B cell (primary cell): Measurements from ENCODE around the gene ITGB7. TPM values are rescaled to one million over a fixed set of nuclear protein-coding genes. Genes with fewer than 3 reads are reported as not detected.

Experiments
- ATAC-seq: fragments of 200-7000 bp; cut with Tn5 transposase; one replicate; pipeline ENCODE4 v1.10.0; 2021; ENCODE audit warnings: low read depth, mild to moderate bottlenecking, moderate number of reproducible peaks, moderate library complexity
- CTCF ChIA-PET: fragments of 350-600 bp; sonication (Branson Sonifier 250); formaldehyde crosslinking; loops from one replicate; lab custom pipeline; 2021; ENCODE audit warnings: antibody characterized with exemption, inconsistent platforms; lab: Charles Lee
- POLR2A ChIA-PET: fragments of 350-600 bp; sonication (Branson Sonifier 250); formaldehyde crosslinking; loops from one replicate; lab custom pipeline; 2021; ENCODE audit warnings: antibody characterized with exemption; lab: Charles Lee
- DNase-seq: peaks from one replicate; pipeline ENCODE4 v3.0.0; 2013
- H2AFZ ChIP-seq: 2 replicates; pipeline ENCODE4 v1.6.1; 2012; ENCODE audit warnings: mild to moderate bottlenecking, low read depth, low read length; ENCODE audit not compliant: insufficient read depth, poor library complexity, severe bottlenecking
- H3K27ac ChIP-seq, 2 donors: 1 replicate in 1 of 2; 2 replicates in 1 of 2; pipeline ENCODE4 v1.5.1; 2012 to 2013; ENCODE audit warnings: low read length in 2 of 2, mild to moderate bottlenecking in 2 of 2, moderate library complexity in 1 of 2
- H3K27me3 ChIP-seq, 4 experiments: fragments of 200-600 bp in 1 of 4; sonication (generic) in 1 of 4; replicated peaks in 1 of 4; 1 replicate in 2 of 4; 2 replicates in 2 of 4; pipeline versions ENCODE4 v1.6.1 to v1.7.0; 2013 to 2016; ENCODE audit warnings: low read length in 3 of 4, mild to moderate bottlenecking in 2 of 4, mixed read lengths in 1 of 4, moderate library complexity in 1 of 4; ENCODE audit not compliant: insufficient read depth in 4 of 4, control insufficient read depth in 3 of 4; ENCODE audit errors: control extremely low read depth in 1 of 4
- H3K36me3 ChIP-seq, 2 experiments: replicated peaks in 1 of 2; 1 replicate in 1 of 2; 2 replicates in 1 of 2; pipeline versions ENCODE4 v1.6.1 to v1.7.1; 2013; ENCODE audit warnings: low read length in 1 of 2; ENCODE audit not compliant: insufficient read depth in 2 of 2, control insufficient read depth in 1 of 2; ENCODE audit errors: control extremely low read depth in 1 of 2, extremely low read depth in 1 of 2
- H3K4me1 ChIP-seq, 2 donors: fragments of 200-600 bp in 1 of 2; sonication (generic) in 1 of 2; 1 replicate in 1 of 2; 2 replicates in 1 of 2; pipeline versions ENCODE4 v1.5.1 to v1.6.1; 2013 to 2017; ENCODE audit warnings: low read length in 2 of 2; ENCODE audit not compliant: control insufficient read depth in 2 of 2, insufficient read depth in 2 of 2
- H3K4me2 ChIP-seq: replicated peaks from 2 replicates; pipeline ENCODE3; 2012; ENCODE audit warnings: mild to moderate bottlenecking, low read depth, low read length; ENCODE audit not compliant: poor library complexity, severe bottlenecking
- H3K4me3 ChIP-seq, 5 experiments: fragments of 200-600 bp in 1 of 5; sonication (generic) in 1 of 5; 1 replicate in 3 of 5; 2 replicates in 2 of 5; pipeline versions ENCODE4 v1.5.1 to v1.7.0; 2011 to 2016; ENCODE audit warnings: low read length in 4 of 5, mild to moderate bottlenecking in 4 of 5, low read depth in 2 of 5, control low read depth in 1 of 5, moderate library complexity in 1 of 5; ENCODE audit not compliant: insufficient read depth in 1 of 5; ENCODE audit errors: control extremely low read depth in 1 of 5, extremely low read depth in 1 of 5
- H3K79me2 ChIP-seq: fragments of 200-600 bp; sonication (generic); one replicate; pipeline ENCODE4 v1.6.0; 2016; ENCODE audit warnings: low read length; ENCODE audit not compliant: control insufficient read depth, insufficient read depth
- H3K9ac ChIP-seq: fragments of 200-600 bp; sonication (generic); 2 replicates; pipeline ENCODE4 v1.6.1; 2017; ENCODE audit warnings: mild to moderate bottlenecking, low read length, moderate library complexity
- H3K9me3 ChIP-seq, 3 donors: one replicate each; pipeline versions ENCODE4 v1.6.1 to v1.7.1; 2013; ENCODE audit warnings: low read length in 2 of 3; ENCODE audit not compliant: control insufficient read depth in 2 of 3, insufficient read depth in 1 of 3; ENCODE audit errors: control extremely low read depth in 1 of 3
- H4K20me1 ChIP-seq: 2 replicates; pipeline ENCODE4 v1.6.0; 2012; ENCODE audit warnings: mild to moderate bottlenecking, low read length; ENCODE audit not compliant: insufficient read depth, control insufficient read depth, poor library complexity, severe bottlenecking
- H3K27ac Mint-ChIP-seq: one replicate; pipeline ENCODE4 v1.8.0; 2021; ENCODE audit warnings: mixed read lengths
- H3K27me3 Mint-ChIP-seq: one replicate; pipeline ENCODE4 v1.8.0; 2021; ENCODE audit warnings: mixed read lengths
- H3K4me1 Mint-ChIP-seq: one replicate; pipeline ENCODE4 v1.8.0; 2021; ENCODE audit warnings: mixed read lengths
- H3K4me3 Mint-ChIP-seq: one replicate; pipeline ENCODE4 v1.8.0; 2021; ENCODE audit warnings: mixed read lengths
- H3K9me3 Mint-ChIP-seq: one replicate; pipeline ENCODE4 v1.8.0; 2022; ENCODE audit warnings: mixed read lengths; ENCODE audit not compliant: insufficient read depth
- CTCF ChIP-seq: fragments of 200-600 bp; IDR thresholded peaks from one replicate; pipeline ENCODE4 v1.8.0; 2022; ENCODE audit warnings: antibody characterized with exemption, mild to moderate bottlenecking
- EZH2 ChIP-seq: IDR thresholded peaks from 2 replicates; pipeline ENCODE4 v1.6.1; 2012; ENCODE audit warnings: borderline replicate concordance, low read depth, mild to moderate bottlenecking, moderate library complexity, low read length; ENCODE audit not compliant: insufficient read depth, poor library complexity, severe bottlenecking
- WGBS: methylation state at CpG from one replicate; pipeline ENCODE4 v1.1.5; 2013; ENCODE audit warnings: missing lambda C conversion rate; ENCODE audit not compliant: insufficient coverage; 5-methylcytosine and 5-hydroxymethylcytosine counted together
- intact Hi-C: fragments of 100-400 bp; cut with micrococcal nuclease; formaldehyde crosslinking; loops from one replicate; pipeline ENCODE4 v1.10.0; 2022
- polyA plus RNA-seq: library from polyadenylated mRNA; depleted of rRNA; stranded (reverse); fragments of >200 nt; gene quantifications from 2 replicates; pipeline ENCODE4 v1.2.3, GENCODE V29; 2012
- total RNA-seq, 2 donors: library from RNA; stranded (reverse); fragments of 120-200 nt in 1 of 2; gene quantifications; 1 replicate in 1 of 2; 2 replicates in 1 of 2; pipeline versions ENCODE4 v1.2.3 to v1.2.4, GENCODE V29; 2013 to 2022

ITGB7 gene
- total and polyA plus RNA-seq, 2 donors (not counting 1 experiment from before 2014, with no cell fraction given) = 199 to 265 TPM

- peak overlapping the region; percentile 84 to 95 for H3K27ac ChIP-seq
- intact Hi-C loops = loop anchor here (1.0 to 2.0 kb wide), 5 partner anchors 13 to 159 kb away; partner anchors contain the start of genes AAAS, ESPL1, ITGB7 and MYG1
- peak overlapping the region; percentile 98 for H3K4me2 ChIP-seq
- DNase-seq (peak; percentile 87), ATAC-seq (peak; percentile 38)
- peak overlapping the region; percentile 63 to 100 (median 90) for H3K4me3 ChIP-seq
- no peaks in the 10 kb centered on the region for H3K9me3 ChIP-seq
- ChIA-PET POLR2A (interaction anchor here (0.6 to 3.4 kb wide), 21 partner anchors 10 to 1063 kb away, joined by 3 to 29 read pairs (median 5); partner anchors contain the start of genes AAAS, CSAD, ESPL1 and MYG1), CTCF (interaction anchor here (0.9 to 17.1 kb wide), 17 partner anchors 8 to 121 kb away, joined by 3 to 721 read pairs (median 6); partner anchors contain the start of genes AAAS, CSAD, ESPL1 and ITGB7)
- no peaks in the 10 kb centered on the region for H3K36me3 ChIP-seq
- H3K9me3 Mint-ChIP-seq = no peaks in the 10 kb centered on the region
- no peaks in the 10 kb centered on the region for H3K79me2 ChIP-seq
- no peak for TF ChIP-seq EZH2
- TF ChIP-seq CTCF = no peak
- H4K20me1 ChIP-seq = no peaks in the 10 kb centered on the region
- peaks cover 39 to 56% of the 10 kb centered on the region in 2 donors for H3K4me1 ChIP-seq
- H3K27me3 Mint-ChIP-seq = no peaks in the 10 kb centered on the region
- peak overlapping the region; percentile 97 for H3K4me3 Mint-ChIP-seq
- peaks cover 60% of the 10 kb centered on the region for H3K4me1 Mint-ChIP-seq
- H3K9ac ChIP-seq = peak overlapping the region; percentile 95
- peak overlapping the region; percentile 97 for H2AFZ ChIP-seq
- H3K27ac Mint-ChIP-seq = peak overlapping the region; percentile 98
- no peaks in the 10 kb centered on the region for H3K27me3 ChIP-seq
- WGBS = 0% methylated on average over 32 of the region's 53 CpGs
Observed at GRCh38 chr12:53219956-53220693, 13.1 kb upstream of the ITGB7 start.
